HG03025 (cell line): ENCODE measurements around the gene IL17RA.

Experiments used
- ATAC-seq: cut with Tn5 transposase; IDR thresholded peaks from one replicate; pipeline ENCODE4 v1.9.1; 2021; ENCODE audit warnings: mild to moderate bottlenecking, moderate library complexity; ENCODE audit not compliant: unreplicated experiment, low FRiP score

IL17RA gene

GRCh38 chr22:17083255-17083654, 1.5 kb upstream of the IL17RA start:
- no peak for ATAC-seq

GRCh38 chr22:17083811-17084441, 874 bp upstream of the IL17RA start:
- no peak for ATAC-seq

- peak; percentile 12 for ATAC-seq
These were observed 729 bp downstream of the IL17RA start for GRCh38 chr22:17085277-17086181.

- no peak for ATAC-seq
These were observed 1.5 kb downstream of the IL17RA start for GRCh38 chr22:17086296-17086695.

GRCh38 chr22:17086788-17087497, 2.1 kb downstream of the IL17RA start:
- ATAC-seq = no peak

- no peak for ATAC-seq
These were observed 2.8 kb downstream of the IL17RA start for GRCh38 chr22:17087498-17088131.

- no peak for ATAC-seq
These were observed 5.8 kb downstream of the IL17RA start for GRCh38 chr22:17090550-17090949.

- ATAC-seq = no peak
These were observed 7.1 kb downstream of the IL17RA start for GRCh38 chr22:17091851-17092250.

- ATAC-seq = no peak
These were observed 8.3 kb downstream of the IL17RA start for GRCh38 chr22:17093081-17093480.

GRCh38 chr22:17095538-17095937, 10.7 kb downstream of the IL17RA start:
- ATAC-seq = no peak

GRCh38 chr22:17096071-17096470, 11.3 kb downstream of the IL17RA start:
- no peak for ATAC-seq

- ATAC-seq = no peak
These were observed 12.3 kb downstream of the IL17RA start for GRCh38 chr22:17097062-17097461.

- ATAC-seq = no peak
These were observed 12.9 kb downstream of the IL17RA start for GRCh38 chr22:17097701-17098100.

GRCh38 chr22:17098379-17098819, 13.6 kb downstream of the IL17RA start:
- no peak for ATAC-seq

- no peak for ATAC-seq
These were observed 15.8 kb downstream of the IL17RA start for GRCh38 chr22:17100621-17101020.

GRCh38 chr22:17101475-17102296, 16.9 kb downstream of the IL17RA start:
- no peak for ATAC-seq

- ATAC-seq = no peak
These were observed 17.5 kb downstream of the IL17RA start for GRCh38 chr22:17102297-17102667.

GRCh38 chr22:17103351-17103750, 18.6 kb downstream of the IL17RA start:
- ATAC-seq = no peak

- ATAC-seq = no peak
These were observed 19.6 kb downstream of the IL17RA start for GRCh38 chr22:17104336-17104935.
